ENCODE results near the gene THEM4. TPM values are rescaled to one million over a fixed set of nuclear protein-coding genes. Genes with fewer than 3 reads are reported as not detected.

Gene THEM4
- total RNA-seq, 3 donors from 2014 or later = 21.6 to 23.7 (median 22.2) TPM

DNA sequence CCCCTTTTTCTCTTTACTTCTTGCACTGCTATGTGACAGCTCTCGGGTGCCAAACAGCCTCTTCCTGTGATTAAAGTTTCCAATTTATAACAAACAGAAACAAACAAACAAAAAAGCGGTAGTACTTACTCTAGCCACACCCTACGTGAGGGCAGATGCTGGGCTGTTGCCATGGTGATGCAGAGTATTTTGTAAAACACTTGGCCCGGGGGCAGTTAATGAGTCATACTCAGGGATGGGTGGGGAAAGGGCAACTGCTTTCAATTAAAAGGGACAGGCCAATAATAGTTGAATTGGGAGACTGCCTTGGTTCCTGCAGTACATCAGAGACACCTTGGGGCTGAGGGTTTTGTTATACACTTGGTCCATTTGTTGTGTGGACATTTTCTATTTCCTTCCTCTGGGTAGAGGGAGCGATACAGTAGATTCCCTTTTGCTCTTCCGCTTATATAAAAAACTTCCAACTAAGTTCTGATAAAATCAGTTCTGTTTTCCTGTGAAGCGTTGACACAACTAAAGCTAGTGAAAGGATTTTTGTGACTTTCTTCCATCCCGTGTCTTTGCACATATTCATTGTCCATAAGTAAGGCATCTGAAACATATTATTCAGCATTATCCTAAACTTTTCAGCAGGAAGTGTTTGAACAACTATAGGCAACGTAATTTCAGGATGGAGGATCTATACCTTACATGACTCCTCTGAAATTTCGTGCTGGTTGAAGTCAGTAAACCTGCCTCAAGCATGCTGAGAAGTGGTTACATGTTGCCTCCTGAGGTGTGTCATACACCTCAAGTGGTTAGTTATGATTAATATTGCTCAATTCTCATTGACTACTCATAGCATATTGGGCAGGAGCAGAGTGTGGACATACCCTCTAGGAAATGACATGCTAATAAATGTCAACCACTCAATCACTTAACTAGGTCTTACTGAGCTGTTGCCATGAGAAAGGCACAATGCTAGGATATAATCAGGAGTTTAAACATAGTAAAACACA lies 36.7 kb upstream of the THEM4 start:
- no peaks in the 10 kb centered on the region for H3K36me3 ChIP-seq
- TF ChIP-seq, protein P1, sequence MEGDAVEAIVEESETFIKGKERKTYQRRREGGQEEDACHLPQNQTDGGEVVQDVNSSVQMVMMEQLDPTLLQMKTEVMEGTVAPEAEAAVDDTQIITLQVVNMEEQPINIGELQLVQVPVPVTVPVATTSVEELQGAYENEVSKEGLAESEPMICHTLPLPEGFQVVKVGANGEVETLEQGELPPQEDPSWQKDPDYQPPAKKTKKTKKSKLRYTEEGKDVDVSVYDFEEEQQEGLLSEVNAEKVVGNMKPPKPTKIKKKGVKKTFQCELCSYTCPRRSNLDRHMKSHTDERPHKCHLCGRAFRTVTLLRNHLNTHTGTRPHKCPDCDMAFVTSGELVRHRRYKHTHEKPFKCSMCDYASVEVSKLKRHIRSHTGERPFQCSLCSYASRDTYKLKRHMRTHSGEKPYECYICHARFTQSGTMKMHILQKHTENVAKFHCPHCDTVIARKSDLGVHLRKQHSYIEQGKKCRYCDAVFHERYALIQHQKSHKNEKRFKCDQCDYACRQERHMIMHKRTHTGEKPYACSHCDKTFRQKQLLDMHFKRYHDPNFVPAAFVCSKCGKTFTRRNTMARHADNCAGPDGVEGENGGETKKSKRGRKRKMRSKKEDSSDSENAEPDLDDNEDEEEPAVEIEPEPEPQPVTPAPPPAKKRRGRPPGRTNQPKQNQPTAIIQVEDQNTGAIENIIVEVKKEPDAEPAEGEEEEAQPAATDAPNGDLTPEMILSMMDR (IDR thresholded peaks at IDR 0.05) = peak; percentile 19 to 26 (median 20)
- TF ChIP-seq POLR2A (IDR thresholded peaks at IDR 0.05) (no peak), POLR2AphosphoS5 (IDR thresholded peaks at IDR 0.05) (peak; percentile 65 to 88 (median 80))
- intact Hi-C loops (cut with DNase I; ENCODE audit: low total_unique reads) = no loop called here
- no peaks in the 10 kb centered on the region for H3K9me3 ChIP-seq
- H3K27ac ChIP-seq = peak overlapping the region; percentile 76 to 90
- H3K4me1 ChIP-seq = peaks cover 5 to 7% of the 10 kb centered on the region in 2 donors
- peak; percentile 91 to 92 for DNase-seq (ENCODE audit: low spot score in 2 of 2)
- H3K27me3 ChIP-seq = no peaks in the 10 kb centered on the region
- peak overlapping the region in 1 of 3 donors; percentile 26 for H3K4me3 ChIP-seq

DNA sequence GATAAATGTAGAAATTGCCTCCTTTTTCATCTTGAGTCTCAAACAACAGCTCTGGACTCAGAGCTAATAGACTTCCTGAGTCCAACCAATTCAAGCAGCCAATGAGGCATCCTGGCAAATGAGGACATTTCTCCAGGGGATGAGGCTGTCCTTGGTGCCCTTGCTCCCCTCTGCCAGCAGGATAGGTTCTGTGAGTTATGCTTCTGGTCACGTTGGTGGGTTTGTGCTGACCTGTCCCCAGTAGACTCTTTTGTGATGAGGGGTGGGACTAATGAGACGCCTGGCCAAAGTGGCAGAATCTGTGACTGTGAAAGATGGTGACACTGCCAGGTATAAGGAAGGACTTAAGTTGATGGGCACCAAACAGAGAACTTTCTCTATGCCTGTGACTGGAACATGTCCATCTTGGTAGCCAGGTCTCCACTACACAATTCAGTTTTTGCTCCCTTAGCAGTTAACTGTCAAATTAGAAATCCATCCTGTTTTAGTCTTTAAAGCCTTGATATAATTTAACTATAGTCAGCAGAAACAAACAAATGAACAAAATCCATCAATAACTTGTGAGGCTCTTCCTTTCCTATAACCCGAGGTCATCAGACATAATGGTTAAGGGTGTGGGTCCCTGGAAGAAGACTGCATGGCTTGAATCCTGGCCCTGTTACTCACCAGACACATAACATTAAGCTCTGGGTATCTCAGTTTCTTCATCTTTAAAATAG lies 35.7 kb upstream of the THEM4 start:
- Histone ChIP-seq H3K9me3 (no peaks in the 10 kb centered on the region), H3K36me3 (no peaks in the 10 kb centered on the region), H3K4me1 (peaks cover 5 to 7% of the 10 kb centered on the region in 2 donors), H3K4me3 (no peak overlapping the region), H3K27ac (peak overlapping the region; percentile 76 to 90), H3K27me3 (no peaks in the 10 kb centered on the region)
- TF ChIP-seq, protein P1 (IDR thresholded peaks at IDR 0.05) = no peak
- TF ChIP-seq POLR2A (IDR thresholded peaks at IDR 0.05) (no peak), POLR2AphosphoS5 (IDR thresholded peaks at IDR 0.05) (no peak)
- intact Hi-C loops (cut with DNase I; ENCODE audit: low total_unique reads) = no loop called here
- DNase-seq (ENCODE audit: low spot score in 2 of 2) = no peak

DNA sequence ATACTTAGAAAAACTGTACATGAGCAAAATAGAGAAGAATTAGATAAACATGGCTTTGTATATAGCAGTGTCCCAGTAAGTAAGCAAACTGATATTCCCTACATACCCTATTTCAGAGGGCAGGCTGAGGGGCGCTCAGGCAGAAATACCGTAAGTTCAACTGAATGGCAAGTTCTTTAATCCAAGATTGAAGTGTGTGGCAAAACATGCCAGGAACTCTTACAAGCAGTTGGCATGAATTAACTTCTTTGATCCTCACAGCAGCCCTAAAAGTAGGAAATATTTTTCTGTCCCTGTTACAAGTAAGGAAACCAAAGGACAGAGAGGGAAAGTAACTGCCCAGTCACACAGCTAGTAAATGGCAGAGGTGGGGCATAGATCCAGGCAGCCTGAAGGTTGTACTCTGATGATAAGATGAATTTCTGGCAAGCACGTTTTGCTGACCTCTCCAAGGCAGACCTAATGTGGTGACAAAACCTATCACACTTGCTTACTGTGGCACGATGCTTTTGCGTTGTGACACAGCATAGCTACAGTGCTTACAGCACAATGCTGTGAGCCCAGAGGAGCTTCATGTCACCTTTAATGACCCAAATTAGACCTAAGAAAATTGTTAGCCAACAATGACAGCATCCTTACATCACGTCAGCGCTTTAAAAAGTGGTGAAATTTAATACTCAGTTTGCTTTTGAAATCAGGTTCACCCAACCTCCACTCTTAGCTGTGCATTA lies 35.0 kb upstream of the THEM4 start:
- Histone ChIP-seq H3K4me3 (no peak overlapping the region), H3K27me3 (no peaks in the 10 kb centered on the region), H3K36me3 (no peaks in the 10 kb centered on the region), H3K9me3 (no peaks in the 10 kb centered on the region), H3K27ac (peak overlapping the region; percentile 76 to 90), H3K4me1 (peaks cover 5 to 7% of the 10 kb centered on the region in 2 donors)
- TF ChIP-seq POLR2A (IDR thresholded peaks at IDR 0.05) (no peak), POLR2AphosphoS5 (IDR thresholded peaks at IDR 0.05) (peak in 1 of 3 donors; percentile 29)
- DNase-seq (ENCODE audit: low spot score in 2 of 2) = no peak
- intact Hi-C loops (cut with DNase I; ENCODE audit: low total_unique reads) = no loop called here

DNA sequence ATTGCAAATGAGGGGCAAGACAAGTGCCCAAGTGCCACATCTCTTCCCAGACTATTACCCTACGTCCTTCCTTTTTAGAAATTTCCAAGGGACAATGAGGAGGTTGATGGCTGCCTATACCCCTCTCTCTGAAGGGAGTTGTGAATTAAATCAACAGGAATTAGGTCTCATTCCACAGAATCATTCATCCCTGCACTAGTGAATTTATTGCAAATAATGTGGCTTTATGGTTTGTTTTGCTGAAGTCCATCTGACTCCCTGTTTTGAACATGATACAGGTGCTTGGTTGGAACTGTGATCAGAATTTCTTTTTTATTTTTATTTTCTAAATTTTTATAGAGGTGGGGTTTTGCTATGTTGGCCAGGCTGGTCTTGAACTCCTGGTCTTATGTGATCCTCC lies 34.3 kb upstream of the THEM4 start:
- no peaks in the 10 kb centered on the region for H3K36me3 ChIP-seq
- no peak overlapping the region for H3K27ac ChIP-seq
- intact Hi-C loops (cut with DNase I; ENCODE audit: low total_unique reads) = no loop called here
- TF ChIP-seq POLR2AphosphoS5 (IDR thresholded peaks at IDR 0.05) = no peak
- TF ChIP-seq POLR2A (IDR thresholded peaks at IDR 0.05) = no peak
- no peaks in the 10 kb centered on the region for H3K9me3 ChIP-seq
- H3K4me3 ChIP-seq = no peak overlapping the region
- DNase-seq (ENCODE audit: low spot score in 2 of 2) = no peak
- peaks cover 5 to 7% of the 10 kb centered on the region in 2 donors for H3K4me1 ChIP-seq
- H3K27me3 ChIP-seq = no peaks in the 10 kb centered on the region

DNA sequence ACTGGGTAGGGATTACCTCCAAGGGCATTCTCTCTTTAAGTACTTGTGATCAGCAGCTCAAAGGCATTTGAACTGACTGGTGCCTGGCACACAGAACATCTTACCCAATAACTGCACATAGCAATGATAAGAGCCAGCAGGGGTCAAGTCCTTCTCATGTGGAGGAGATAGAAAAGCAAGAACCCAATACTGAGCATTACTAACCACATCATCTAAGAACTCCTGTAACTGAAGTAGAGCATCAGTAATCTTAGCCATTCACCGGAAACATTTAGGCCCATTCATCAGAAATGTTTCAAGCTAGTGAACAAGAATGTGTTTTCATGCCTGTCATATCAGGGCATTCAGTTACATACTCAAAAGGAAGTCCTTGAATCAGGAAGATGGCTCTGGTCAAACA lies 33.6 kb upstream of the THEM4 start:
- H3K27ac ChIP-seq = no peak overlapping the region
- intact Hi-C loops (cut with DNase I; ENCODE audit: low total_unique reads) = no loop called here
- no peak for DNase-seq (ENCODE audit: low spot score in 2 of 2)
- H3K4me3 ChIP-seq = no peak overlapping the region
- H3K9me3 ChIP-seq = no peaks in the 10 kb centered on the region
- peaks cover 5 to 7% of the 10 kb centered on the region in 2 donors for H3K4me1 ChIP-seq
- TF ChIP-seq POLR2AphosphoS5 (IDR thresholded peaks at IDR 0.05) (no peak), POLR2A (IDR thresholded peaks at IDR 0.05) (no peak)
- TF ChIP-seq, protein P1 (IDR thresholded peaks at IDR 0.05) = no peak
- no peaks in the 10 kb centered on the region for H3K36me3 ChIP-seq
- H3K27me3 ChIP-seq = no peaks in the 10 kb centered on the region

Measured in breast epithelium (tissue), 4 donors.